PFSK-1 (cell line): Measurements from ENCODE around the gene PDK2.

Experiments used
- POLR2AphosphoS5 ChIP-seq: IDR thresholded peaks from 2 replicates; pipeline ENCODE4 v1.6.1; 2012; ENCODE audit warnings: low read depth, mild to moderate bottlenecking, control low read depth, low read length, moderate library complexity
- REST ChIP-seq, 2 experiments: IDR thresholded peaks; 2 replicates each; pipeline versions ENCODE4 v1.6.1 to v1.8.0; 2011 to 2012; ENCODE audit warnings: low read depth in 2 of 2, low read length in 2 of 2, control low read depth in 1 of 2, inconsistent platforms in 1 of 2, mild to moderate bottlenecking in 1 of 2, moderate library complexity in 1 of 2; ENCODE audit not compliant: insufficient read depth in 1 of 2

- no peak for TF ChIP-seq REST (IDR thresholded peaks at IDR 0.05; ENCODE audit: insufficient read depth in 1 of 2, low read depth in 2 of 2, low read length in 2 of 2)
- TF ChIP-seq POLR2AphosphoS5 = no peak
Measured at GRCh38 chr17:50155115-50155819, 60.1 kb downstream of the PDK2 start.
